ENCODE measurements around the gene FGA.

Gene FGA

DNA sequence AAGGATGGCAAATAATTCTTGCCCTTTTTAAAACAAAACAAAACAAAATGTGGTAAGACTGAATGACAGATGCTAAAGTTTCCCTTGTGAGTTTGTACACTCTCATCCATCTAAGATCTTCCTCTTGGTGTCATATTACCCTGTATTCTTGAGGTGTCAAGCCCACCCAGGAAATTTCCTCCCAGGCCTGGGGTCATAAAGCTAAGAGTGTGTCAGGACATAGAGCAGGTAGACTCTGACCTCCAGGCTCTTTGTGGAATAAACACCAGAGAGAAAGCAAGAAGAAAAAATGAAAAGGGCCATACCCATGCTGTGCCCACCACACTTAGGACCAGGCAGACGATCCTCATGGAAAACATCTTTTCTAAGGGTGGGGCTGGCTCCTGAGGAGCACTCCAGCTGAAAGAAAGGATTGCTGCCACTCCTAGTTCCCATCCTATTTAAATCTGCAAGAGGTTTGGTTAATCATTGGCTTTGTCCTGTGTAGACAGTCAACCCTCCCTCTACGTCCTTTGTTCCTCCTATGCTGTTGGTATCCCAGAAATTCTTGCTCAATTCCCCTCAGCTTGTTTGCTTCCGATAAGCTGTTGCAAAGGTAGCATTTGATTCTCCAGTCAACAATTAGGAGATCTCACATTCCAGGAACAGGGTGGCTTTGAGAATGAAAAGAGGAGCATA, at the start of gene FGA:
TSS of gene FGA (minus strand) at position 414 of the 678 bp plus-strand sequence. CDS start at position 359, 55 bp downstream.
- no peak for DNase-seq

DNA sequence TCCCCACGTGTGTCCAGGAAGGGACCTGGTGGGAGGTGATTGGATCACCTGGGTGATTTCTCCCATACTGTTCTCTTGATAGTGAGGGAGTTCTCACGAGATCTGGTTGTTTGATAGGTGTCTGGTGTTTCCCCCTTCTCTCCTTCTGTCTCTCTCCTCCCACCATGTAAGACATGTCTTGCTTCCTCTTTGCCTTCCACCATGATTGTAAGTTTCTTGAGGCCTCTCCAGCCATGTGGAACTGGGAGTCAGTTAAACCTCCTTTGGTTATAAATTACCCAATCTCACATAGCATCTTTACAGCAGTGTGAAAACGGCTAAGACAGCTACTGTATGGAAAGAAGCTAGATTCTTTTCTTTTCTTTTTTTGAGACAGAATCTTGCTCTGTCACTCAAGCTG, 43.5 kb upstream of the FGA start:
- DNase-seq: no peak

DNA sequence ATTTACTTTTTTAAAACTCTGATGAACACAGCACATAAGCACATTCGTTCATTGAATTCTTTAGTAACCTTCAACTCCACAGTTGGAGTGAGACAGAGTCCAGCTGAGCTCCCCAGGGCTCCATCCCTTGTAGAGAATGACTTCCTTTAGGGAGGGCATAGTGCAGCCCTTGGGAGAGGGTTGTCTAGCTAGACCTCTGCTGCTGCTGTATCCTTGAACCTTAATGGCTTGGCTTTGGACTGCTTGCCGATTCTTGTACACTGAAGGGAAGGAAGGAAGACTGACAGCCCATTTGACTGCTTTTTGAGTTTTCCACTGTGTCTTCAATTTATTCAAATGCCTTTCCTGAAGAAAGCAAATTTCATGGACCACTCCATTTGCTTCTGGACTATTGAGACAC, 41.3 kb upstream of the FGA start:
- DNase-seq: no peak

DNA sequence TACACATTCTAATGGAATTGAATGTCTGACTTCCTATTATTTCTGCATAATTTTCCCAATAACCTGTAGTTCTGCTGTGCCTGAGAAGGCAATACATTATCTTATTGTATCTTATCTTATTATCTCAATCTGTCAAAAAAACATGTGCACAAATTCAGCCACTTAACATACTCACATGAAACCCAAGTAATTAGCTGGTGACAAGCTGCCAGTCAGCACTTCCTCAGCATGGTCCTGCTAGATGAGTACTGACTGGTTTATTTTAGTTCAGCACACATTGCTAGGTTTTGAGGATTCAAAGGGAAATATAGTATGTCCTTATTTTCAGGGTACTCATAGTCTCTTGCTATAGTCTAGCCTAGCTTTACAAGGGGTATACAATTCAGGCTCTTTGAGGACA, 39.8 kb upstream of the FGA start:
- DNase-seq: no peak

DNA sequence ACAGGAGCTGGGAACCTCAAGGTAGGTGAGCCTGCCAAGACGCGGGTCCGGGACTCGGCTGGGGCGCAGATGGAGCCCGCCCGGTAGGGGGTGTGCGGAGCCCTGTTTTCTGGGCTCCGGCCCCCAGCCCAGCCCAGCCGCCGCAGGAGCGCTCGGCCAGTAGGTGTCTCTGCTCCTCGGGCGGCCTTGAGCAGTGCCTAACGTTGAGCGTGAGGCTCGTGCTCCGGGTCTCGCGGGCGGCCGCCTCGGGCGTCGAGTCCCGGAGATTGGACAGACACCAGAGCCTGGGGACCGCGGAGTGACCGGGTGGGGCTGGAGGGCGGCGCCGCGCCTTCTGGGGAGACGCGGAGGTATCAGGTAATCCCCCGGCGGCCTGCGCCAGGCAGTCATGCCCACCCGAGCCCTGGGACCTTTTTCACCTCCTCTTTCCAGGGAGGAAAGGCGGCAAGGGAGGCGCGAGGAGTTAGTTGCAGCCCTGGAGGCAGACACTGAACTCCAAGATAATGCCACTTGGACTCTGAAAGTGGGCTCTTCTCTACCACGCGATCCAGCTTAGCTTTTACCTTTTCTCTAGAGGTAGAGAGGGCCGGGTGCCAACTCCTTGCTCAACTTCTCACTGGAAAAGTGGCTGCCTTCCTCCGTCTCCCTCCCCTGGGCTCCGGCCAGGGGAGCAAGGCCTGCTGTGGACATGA, 36.4 kb upstream of the FGA start:
- DNase-seq: no peak

DNA sequence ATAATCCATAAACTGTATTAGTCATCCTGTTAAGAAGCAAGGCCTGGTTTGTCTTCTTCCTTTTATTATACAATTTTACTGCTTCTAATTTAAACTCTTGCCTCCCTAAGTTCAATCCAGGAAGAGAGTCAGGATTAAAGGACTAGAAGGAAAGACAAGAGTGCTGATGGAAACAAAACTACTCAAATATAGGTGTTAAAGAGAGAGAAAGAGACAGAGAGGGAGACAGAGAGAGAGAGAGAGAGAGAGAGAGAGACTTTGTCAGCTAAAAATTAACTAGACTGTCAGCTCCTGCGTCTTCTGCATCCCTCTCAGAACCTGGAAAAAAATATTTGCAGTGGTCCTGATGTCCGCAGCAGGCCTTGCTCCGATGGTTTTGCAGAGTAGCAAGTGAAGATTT, 35.4 kb upstream of the FGA start:
- no peak for DNase-seq

DNA sequence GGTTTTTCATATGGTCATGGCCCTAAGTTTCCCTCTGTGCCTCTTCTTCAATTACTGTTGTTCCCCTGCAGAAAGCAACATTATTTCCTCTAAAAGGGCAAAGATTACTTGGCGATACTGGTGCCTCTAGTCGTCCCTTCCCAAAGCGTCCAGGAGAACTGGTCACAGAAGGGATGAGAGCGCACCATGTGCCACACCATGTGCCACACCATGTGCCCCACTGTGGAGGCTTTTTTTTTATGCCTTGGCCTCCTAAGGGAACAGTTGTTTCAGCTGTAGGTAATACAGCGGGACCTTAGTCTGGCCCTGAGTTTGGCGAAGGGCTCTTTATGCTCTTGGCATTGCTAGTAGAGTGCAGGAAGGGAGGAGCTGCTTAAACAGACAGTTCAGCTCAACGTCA, 33.5 kb upstream of the FGA start:
- DNase-seq: no peak

DNA sequence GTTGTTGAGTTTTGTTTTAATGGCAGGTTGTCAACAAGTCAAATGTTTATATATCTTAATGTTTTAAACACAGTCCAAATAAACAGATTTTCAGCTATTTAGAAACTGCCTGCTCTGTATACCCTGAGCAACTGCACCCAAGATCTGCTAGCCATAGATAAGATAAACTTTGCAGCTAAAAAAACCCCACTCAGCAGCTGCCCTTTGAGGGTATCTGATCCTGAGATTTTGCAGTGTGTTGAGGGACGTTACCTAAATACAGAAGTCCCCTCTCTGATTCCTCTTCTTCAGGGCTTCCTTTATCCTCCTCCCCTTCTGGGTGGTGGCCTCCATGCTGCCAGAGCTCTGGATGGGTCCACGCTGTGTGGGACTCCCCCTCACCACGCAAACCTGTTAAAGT, 32.9 kb upstream of the FGA start:
- DNase-seq: no peak

DNA sequence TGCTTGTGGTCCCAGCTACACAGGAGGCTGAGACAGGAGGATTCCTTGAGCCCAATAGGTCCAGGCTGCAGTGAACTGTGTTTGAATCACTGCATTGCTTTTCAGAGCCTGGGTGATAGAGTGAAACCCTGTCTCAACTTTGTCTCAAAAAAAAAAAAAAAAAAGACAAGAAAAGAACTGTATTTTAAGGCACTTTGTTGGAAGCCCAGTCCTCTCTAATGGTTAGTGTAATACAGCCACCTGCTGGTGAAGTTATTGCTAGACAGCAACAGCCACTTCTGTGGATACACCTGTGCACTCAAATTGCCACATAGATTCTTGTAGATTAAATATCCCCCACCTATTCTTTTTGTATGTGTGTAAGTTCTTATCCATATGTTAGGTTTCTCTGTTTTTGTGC, 32.1 kb upstream of the FGA start:
- no peak for DNase-seq

DNA sequence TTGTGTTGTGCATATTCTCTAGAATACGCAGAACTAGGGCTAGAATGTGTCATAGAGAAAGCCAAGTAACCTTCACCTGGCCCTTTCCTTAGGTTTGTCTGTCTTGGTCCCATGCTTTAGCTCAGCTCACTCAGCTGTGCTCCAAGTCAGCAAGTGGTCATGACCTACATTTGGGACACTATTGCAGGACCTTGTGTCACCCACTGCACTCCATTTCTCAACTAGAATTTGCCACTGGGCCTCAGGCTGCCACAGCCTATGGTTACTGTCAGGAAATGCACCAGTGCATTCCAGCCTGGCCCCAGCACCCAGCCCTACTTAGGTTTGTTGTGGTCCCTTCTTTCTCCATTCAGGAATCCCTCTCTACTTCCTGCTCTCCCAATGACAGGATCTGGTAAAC, 29.6 kb upstream of the FGA start:
- DNase-seq: no peak

DNA sequence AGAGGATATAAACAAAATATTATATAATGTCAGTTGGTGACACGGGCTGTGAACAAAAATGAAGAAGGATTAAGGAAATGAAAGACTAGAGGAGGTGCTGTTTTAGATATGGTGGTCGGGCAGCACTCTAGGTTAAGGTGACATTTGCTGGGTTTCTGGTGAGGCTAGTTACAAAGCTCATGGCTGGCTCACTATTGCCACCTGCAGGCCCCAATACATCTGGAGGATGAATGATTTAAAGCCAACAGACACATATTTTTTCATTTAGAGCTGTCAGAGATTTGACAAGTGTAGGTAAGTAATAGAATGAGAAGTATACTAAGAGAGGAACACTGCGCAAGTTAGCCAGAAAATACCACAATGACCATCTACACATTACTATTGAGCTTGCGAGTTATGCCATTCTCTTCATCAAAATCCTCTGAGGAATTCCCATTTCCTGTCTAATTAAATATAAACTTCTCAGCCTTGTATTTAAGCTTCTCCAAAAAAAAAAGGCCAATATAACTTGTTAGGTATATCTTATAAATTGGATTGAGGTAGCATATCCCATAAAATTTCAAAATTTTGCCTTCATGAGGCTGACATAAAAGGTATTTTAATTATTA, 28.3 kb upstream of the FGA start:
- no peak for DNase-seq

DNA sequence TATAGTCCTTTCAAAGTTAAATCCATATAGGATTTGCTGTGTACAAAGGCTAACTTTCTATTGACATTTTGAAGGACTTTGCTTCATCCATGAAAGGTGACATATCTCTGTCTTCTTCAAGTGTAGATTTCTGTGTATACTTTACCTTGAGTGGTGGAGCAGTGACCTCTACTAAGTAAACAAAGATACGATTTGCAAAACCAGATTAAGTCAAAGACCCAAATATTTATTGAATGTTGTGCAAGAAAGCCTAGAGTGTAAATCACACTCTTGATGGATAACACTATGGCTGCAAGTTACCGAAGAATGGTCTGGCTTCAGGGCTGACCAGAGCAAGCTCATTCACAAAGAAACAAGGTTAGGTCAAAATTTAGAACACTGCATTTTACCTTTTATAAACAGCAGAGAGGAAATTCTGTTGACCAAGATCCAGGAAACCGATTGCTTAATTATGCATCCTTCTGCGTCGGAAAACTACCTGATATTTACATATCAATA, 27.3 kb upstream of the FGA start:
- no peak for DNase-seq

DNA sequence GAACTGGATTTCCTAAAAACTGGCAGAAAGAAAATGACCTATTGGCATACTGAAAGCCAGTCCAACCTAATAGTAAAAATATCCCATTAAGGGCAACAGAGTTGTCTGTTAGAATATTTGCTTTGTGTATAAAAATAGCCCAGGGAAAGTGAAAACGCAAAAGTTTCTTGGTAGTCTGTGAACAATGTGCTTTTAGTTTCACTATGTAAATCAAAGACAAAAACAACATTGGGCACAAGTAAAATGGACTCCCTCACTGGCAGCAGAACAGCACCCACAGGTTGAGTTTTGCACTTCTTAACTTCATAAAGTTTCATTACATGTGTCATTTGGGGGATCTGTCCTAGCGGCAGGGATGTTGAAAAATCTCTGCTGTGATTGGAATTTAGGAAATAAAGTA, 26.2 kb upstream of the FGA start:
- no peak for DNase-seq

DNA sequence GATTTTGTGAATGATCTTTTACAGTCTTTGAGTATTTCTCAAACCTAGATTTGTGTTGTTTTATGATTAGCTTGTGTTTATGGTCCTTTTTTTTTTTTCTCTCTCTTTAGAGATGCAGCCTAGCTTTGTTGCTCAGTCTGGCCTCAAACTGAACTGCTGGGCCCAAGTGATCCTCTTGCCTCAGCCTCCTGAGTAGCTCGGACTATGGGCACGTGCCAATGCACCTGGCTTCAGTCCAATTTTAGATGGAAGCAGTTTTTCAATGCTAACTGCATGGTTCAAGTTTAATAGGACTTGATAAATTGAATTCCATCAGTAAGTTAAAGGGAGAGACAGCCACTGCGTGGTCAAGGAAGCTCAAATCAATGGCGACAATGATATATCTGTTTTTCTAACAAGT, 25.7 kb upstream of the FGA start:
- no peak for DNase-seq

DNA sequence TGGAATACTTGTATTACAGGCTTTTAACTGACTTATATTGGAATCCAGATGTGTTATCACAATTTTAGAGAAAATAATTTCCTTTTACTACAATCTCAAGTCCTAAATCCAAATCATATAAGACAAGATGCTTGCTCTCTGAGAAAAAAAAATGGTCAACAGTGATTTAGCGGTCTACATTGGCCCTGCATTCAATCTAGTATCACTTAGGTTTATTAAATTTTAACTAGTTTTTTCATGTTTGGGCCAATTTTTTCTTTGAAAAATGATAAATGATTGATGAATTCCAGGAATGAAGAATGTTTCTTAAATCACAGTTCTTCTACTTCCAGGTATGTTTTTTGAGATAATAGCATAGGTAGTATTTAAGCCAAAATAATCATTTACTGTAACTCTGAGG, 24.7 kb upstream of the FGA start:
- no peak for DNase-seq

DNA sequence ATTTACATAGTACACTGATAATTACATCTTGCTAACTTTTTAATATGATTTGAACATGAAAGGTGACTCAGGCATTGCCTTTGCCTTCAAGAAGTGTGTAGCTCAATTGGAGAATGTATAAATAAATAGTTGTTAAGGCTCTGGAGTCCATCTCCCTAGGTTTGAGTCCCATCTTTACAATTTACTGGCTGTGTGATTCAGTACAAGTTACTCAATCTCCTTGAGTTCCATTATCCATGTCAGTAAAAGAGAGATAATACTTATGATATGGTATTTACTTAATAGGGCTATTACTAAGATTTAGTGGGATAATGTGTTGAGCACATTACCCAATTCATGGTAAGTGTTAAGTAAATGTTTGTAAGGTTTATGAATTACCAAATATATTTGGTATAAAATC, 23.8 kb upstream of the FGA start:
- DNase-seq: no peak

DNA sequence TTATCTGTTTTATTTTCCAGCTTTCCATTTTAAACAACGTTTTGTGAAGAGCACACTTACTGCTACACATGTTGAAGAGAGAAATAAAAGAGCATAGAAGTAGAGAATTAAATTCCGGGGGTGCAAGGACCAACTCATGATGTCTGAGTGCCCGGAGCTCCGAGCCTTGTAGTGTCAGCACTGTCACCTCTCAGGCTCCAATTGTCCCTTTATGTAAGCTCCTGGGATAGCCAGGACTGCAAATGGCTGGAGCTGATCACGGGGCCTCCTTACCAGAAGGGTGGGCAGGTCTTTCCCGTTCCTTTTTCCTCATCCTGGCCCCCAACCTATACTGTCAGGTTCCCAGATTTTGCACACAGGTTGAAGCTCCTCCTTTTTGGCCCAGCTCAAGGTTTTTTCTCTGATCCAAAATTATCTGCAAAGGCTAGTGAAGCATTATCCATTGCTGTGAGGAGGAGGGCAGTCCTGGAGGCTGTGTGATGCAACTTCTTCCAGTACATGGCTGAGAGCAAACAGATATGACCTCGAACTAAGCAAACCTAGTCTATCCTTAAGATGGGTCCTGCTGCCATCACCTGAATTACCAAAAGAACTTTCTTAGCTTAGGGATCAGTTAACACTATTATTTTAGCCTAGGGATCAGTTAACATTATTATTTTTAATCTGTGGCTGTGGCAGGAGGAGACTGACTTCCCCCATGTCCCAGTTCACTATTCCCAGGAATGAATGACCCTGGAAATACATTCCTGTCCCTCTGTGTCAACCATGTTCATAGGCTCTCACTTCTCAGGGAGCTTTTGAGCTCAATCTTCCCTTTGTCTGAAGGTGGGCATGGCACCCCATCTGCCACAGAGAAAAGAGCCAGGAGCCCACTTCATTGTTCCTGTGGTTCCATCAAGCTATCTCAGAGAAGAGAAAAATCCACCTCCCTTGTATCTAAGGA, 22.2 kb upstream of the FGA start, which contains the start of gene FGG:
TSS of gene FGG (minus strand) at position 185 of the 943 bp plus-strand sequence. CDS start at position 138, 47 bp downstream.
- no peak for DNase-seq

DNA sequence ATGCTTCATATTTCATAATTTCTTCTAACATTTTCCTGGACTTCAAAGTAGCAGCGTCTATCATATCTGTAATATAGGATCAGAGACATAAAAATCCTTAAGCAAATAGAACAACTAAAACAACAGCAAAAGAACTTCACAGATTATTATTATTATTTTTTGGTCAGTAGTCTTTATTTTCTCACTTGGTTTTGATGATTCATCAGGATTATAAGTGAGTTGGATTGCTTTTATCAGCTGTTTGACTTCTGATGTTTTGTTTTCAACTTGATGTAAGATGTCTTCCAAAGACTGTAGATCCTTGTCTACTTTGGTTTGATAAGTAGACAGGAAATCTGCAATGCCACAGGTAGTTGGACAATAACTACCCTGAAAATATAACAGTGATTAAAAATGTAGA, 21.3 kb upstream of the FGA start:
- DNase-seq: no peak

DNA sequence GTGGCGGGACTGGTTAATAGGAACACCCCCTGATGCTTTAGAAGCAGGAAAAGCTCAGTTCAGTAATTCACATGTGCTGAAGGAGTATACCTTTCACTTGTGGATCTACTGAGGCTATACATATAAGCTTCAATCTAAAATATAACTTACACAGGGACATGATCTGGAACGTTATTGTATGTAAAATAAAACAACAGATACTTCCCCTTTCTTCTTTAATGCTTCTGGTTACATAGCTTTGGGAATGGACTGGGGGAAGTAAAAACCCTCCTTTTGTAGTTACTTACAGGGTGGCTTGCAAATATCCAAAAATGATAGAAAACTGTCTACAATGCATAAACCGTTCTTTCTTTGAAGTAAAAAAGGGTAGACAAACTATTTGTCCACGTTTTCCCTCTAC, 20.0 kb upstream of the FGA start:
- DNase-seq: no peak

DNA sequence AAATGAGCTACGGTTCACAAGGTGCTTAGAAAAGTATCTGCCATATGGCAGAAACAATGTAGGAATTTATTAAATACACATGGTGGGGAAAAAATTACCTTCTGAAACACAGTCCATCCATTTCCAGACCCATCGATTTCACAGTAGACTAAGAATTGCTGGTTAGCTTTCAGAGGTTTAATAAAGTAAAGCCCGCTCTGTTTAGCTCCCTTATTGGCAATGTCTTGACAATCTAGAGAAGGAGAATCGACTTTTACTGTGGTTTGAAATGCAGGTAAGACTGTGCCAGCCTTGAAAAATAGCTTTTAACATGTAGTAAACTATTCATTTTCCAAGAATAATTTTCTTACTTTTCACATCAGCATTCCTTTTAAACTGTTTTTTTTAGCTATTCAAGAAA, 19.0 kb upstream of the FGA start:
- no peak for DNase-seq

DNA sequence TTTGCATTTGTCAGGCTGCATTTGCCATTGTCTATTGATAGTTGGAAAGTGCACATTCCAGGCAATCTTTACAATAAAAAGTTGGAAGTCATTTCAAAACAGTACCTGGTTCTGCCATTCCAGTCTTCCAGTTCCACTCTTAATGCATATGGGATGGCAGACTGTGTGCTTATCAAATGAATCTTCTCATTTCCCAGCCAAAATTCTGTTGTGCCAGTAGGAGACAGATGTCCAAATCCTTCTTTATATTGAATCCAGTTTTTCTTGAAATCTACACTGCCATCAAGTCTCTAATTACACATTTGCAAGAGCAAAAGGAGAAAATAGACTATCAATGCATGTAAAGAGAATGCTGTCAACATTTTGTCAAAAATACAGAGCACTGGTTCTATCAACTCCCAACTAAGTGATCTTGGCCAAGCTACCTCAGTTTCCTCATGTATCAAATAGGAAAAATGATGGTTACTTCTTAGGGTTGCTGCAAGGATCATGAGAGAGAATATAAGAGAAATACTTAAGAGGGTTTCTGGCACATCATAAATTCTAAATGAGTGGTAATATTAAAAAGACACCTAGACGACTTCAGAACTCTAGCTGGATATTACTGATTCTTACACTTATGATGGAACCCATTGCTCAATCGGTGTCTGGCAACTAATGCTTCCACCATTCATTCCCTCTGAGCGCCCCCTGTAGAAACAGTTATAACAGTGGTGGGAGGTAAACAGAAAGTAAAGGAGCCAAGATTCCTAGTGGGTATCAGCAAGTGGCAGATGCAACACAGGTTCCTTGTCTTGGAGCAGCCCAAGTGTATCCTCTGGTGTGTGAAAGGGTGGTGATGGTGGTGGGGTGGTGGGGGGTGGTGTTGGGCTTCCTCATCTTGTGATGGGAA, 18.1 kb upstream of the FGA start:
- no peak for DNase-seq

Data from DMS153 (cell line).